ENCODE data around the gene HTRA1. TPM values are rescaled to one million over a fixed set of nuclear protein-coding genes. Genes with fewer than 3 reads are reported as not detected.

HTRA1 gene
- total and polyA plus RNA-seq, 9 of the 15 experiments (the other 6 are each of a cell fraction or from before 2014, with no cell fraction given), result 0.06 to 0.16 (median 0.13) TPM; not detected in 5

DNA sequence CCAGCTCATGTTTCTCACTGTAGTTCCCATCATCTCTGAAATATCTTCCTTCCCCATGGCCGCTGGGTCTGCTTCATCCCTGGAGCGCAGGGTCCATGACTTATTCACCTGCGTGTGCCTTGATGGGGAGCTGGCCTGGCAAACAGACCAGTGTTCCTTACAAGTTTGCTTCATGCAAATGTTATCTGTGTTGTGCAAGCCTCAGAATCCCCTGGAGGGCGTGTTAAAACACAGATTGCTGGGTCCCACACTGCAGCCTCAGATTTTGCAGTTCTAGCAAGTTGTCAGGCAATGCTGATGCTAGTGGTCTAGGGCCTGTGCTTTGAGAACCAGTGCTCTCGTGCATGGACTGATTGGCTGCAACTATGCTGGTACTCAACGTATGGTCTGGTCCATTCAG lies 92.0 kb downstream of the HTRA1 start:
- TF ChIP-seq SAFB2 (IDR thresholded peaks at IDR 0.05; ENCODE audit: borderline replicate concordance, low read depth, low read length, severe bottlenecking) (no peak), FOXA1 (IDR thresholded peaks at IDR 0.05; ENCODE audit: borderline replicate concordance) (no peak), BRF1 (IDR thresholded peaks at IDR 0.05; ENCODE audit: borderline replicate concordance, extremely low read depth, insufficient read length) (no peak), ZNF668 (CRISPR knock-in tag; IDR thresholded peaks at IDR 0.05) (no peak), HEY1 (CRISPR knock-in tag; IDR thresholded peaks at IDR 0.05; ENCODE audit: borderline replicate concordance) (no peak), RBM39 (optimal IDR thresholded peaks at IDR 0.05; ENCODE audit: low read depth, low read length) (no peak)
- TF ChIP-seq, protein P1, sequence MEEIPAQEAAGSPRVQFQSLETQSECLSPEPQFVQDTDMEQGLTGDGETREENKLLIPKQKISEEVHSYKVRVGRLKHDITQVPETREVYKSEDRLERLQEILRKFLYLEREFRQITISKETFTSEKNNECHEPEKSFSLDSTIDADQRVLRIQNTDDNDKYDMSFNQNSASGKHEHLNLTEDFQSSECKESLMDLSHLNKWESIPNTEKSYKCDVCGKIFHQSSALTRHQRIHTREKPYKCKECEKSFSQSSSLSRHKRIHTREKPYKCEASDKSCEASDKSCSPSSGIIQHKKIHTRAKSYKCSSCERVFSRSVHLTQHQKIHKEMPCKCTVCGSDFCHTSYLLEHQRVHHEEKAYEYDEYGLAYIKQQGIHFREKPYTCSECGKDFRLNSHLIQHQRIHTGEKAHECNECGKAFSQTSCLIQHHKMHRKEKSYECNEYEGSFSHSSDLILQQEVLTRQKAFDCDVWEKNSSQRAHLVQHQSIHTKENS (CRISPR knock-in tag; IDR thresholded peaks at IDR 0.05), result no peak
- TF ChIP-seq, protein P2, sequence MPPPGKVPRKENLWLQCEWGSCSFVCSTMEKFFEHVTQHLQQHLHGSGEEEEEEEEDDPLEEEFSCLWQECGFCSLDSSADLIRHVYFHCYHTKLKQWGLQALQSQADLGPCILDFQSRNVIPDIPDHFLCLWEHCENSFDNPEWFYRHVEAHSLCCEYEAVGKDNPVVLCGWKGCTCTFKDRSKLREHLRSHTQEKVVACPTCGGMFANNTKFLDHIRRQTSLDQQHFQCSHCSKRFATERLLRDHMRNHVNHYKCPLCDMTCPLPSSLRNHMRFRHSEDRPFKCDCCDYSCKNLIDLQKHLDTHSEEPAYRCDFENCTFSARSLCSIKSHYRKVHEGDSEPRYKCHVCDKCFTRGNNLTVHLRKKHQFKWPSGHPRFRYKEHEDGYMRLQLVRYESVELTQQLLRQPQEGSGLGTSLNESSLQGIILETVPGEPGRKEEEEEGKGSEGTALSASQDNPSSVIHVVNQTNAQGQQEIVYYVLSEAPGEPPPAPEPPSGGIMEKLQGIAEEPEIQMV (tag; conservative IDR thresholded peaks at IDR 0.05; ENCODE audit: low read depth), result no peak
- TF ChIP-seq, protein P3, sequence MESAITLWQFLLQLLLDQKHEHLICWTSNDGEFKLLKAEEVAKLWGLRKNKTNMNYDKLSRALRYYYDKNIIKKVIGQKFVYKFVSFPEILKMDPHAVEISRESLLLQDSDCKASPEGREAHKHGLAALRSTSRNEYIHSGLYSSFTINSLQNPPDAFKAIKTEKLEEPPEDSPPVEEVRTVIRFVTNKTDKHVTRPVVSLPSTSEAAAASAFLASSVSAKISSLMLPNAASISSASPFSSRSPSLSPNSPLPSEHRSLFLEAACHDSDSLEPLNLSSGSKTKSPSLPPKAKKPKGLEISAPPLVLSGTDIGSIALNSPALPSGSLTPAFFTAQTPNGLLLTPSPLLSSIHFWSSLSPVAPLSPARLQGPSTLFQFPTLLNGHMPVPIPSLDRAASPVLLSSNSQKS (CRISPR knock-in tag; IDR thresholded peaks at IDR 0.05), result no peak
- Histone ChIP-seq H4K20me1 (replicated peaks; ENCODE audit: control insufficient read depth, insufficient read depth, low read length) (no peaks in the 10 kb centered on the region), H3K9ac (ENCODE audit: insufficient read depth in 1 of 2, low read depth in 2 of 2, low read length in 2 of 2) (no peak overlapping the region), H3K27ac (ENCODE audit: extremely low read depth, low read depth, low read length) (no peak overlapping the region), H3K9me3 (replicated peaks; ENCODE audit: control insufficient read depth, insufficient read depth, low read depth, low read length) (no peaks in the 10 kb centered on the region), H3K4me2 (ENCODE audit: insufficient read depth, low read length) (no peak overlapping the region), H3K4me3 (no peak overlapping the region), H3K79me2 (ENCODE audit: control insufficient read depth, insufficient read depth, low read length) (no peaks in the 10 kb centered on the region), H3K9me1 (ENCODE audit: control insufficient read depth, insufficient read depth, low read length) (no peaks in the 10 kb centered on the region), H3K4me1 (replicated peaks in 1 of 2; ENCODE audit: control insufficient read depth in 2 of 2, insufficient read depth in 2 of 2, low read length in 2 of 2) (no peaks in the 10 kb centered on the region), H3K27me3 (ENCODE audit: control insufficient read depth in 2 of 2, insufficient read depth in 2 of 2, low read length in 2 of 2) (peaks cover 0 to 11% of the 10 kb centered on the region in 2 experiments; a peak in 1 of 5 replicates), H2AFZ (ENCODE audit: low read depth, low read length) (no peak overlapping the region), H3K36me3 (ENCODE audit: control insufficient read depth, insufficient read depth, low read length) (no peaks in the 10 kb centered on the region)
- CTCF ChIA-PET (ENCODE audit: low intra/inter-chr PET ratio), result no interaction called here
- intact Hi-C loops (cut with micrococcal nuclease), result no loop called here
- WGBS (ENCODE audit: insufficient coverage, low coverage, missing lambda C conversion rate), result 0% methylated on average over 4 of the region's 6 CpGs
- no peak for ATAC-seq
- BruUV-seq (replicated peaks), result no TSS peak
- POLR2A ChIA-PET, result no interaction called here
- no peak for FAIRE-seq
- in situ Hi-C loops (cut with MboI), result no loop called here
- DNase-seq (ENCODE audit: extremely low read depth in 1 of 4, low spot score in 3 of 4), result no peak

All from K562 (cell line).